Measurements from ENCODE around the gene MTRFR.

DNA sequence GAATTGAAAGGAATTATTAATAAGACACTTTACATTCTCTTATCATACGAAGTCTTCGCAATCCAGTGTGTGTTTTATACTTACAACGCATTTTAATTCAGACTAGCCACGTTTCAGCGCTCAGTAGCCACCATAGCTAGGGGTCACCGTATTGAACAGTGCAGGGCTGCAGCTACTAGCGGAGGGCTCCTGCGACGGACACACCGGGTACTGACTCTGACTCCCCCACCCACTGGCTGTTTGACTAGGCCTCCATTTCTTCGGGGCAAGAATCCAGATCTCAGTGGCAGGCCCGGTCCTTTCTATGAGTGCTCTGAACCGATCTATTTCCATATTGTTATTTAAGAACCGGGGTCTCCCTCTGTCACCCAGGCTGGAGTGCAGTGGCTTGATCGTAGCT, 39.9 kb downstream of the MTRFR start:
- no peak for TF ChIP-seq ZNF384 (IDR thresholded peaks at IDR 0.05)
- no peak for TF ChIP-seq ELF4 (IDR thresholded peaks at IDR 0.05)
- TF ChIP-seq FOXM1 (IDR thresholded peaks at IDR 0.05; ENCODE audit: borderline replicate concordance): no peak
- no peak for TF ChIP-seq FOXA1 (IDR thresholded peaks at IDR 0.05)
- no peak for TF ChIP-seq SUZ12 (IDR thresholded peaks at IDR 0.05)
- TF ChIP-seq SP1 (IDR thresholded peaks at IDR 0.05): no peak
- TF ChIP-seq FOXK2 (IDR thresholded peaks at IDR 0.05): no peak
- TF ChIP-seq HDGF (IDR thresholded peaks at IDR 0.05; ENCODE audit: borderline replicate concordance): no peak
